Neuronal stem cell (in vitro differentiated cells): ENCODE data around the gene HINT3.

Experiments
- DNase-seq: peaks from one replicate; pipeline ENCODE4 v3.0.0-alpha.2; 2013; ENCODE audit warnings: low spot score
- H2AFZ ChIP-seq: one replicate; pipeline ENCODE4 v1.6.1; 2013; ENCODE audit warnings: mild to moderate bottlenecking, low read length, inconsistent platforms
- H2AK5ac ChIP-seq: 2 replicates; pipeline ENCODE4 v1.6.1; 2013; ENCODE audit warnings: low read depth, mild to moderate bottlenecking, inconsistent platforms, low read length, moderate library complexity, mixed read lengths
- H2BK120ac ChIP-seq: 2 replicates; pipeline ENCODE4 v1.6.1; 2013; ENCODE audit warnings: low read depth, mild to moderate bottlenecking, inconsistent platforms, low read length, moderate library complexity, mixed read lengths
- H2BK12ac ChIP-seq: one replicate; pipeline ENCODE4 v1.6.1; 2013; ENCODE audit warnings: low read length, inconsistent platforms
- H2BK15ac ChIP-seq: 2 replicates; pipeline ENCODE4 v1.6.1; 2013; ENCODE audit warnings: mild to moderate bottlenecking, low read length, inconsistent platforms, mixed read lengths
- H2BK5ac ChIP-seq: one replicate; pipeline ENCODE4 v1.6.1; 2013; ENCODE audit warnings: inconsistent platforms, mild to moderate bottlenecking, low read length, moderate library complexity
- H3K14ac ChIP-seq: one replicate; pipeline ENCODE4 v1.6.1; 2013; ENCODE audit warnings: low read length, inconsistent platforms
- H3K18ac ChIP-seq: 2 replicates; pipeline ENCODE4 v1.6.1; 2013; ENCODE audit warnings: low read length, inconsistent platforms
- H3K23ac ChIP-seq: 2 replicates; pipeline ENCODE4 v1.6.1; 2013; ENCODE audit warnings: low read depth, mild to moderate bottlenecking, mixed read lengths, low read length, inconsistent platforms; ENCODE audit not compliant: poor library complexity
- H3K27ac ChIP-seq: replicated peaks from 3 replicates; pipeline ENCODE4 v1.5.1; 2013; ENCODE audit warnings: low read length, inconsistent platforms
- H3K27me3 ChIP-seq, 3 experiments: 2 replicates each; pipeline ENCODE4 v1.6.1; 2013; ENCODE audit warnings: low read length in 3 of 3, mild to moderate bottlenecking in 2 of 3, inconsistent platforms in 1 of 3, low read depth in 1 of 3, mixed read lengths in 1 of 3, moderate library complexity in 1 of 3; ENCODE audit not compliant: control insufficient read depth in 3 of 3, insufficient read depth in 3 of 3
- H3K36me3 ChIP-seq, 2 donors: replicated peaks in 1 of 2; 2 replicates each; pipeline ENCODE4 v1.6.1; 2013; ENCODE audit warnings: low read length in 2 of 2; ENCODE audit not compliant: control insufficient read depth in 2 of 2, insufficient read depth in 2 of 2
- H3K4ac ChIP-seq: 2 replicates; pipeline ENCODE4 v1.6.1; 2013; ENCODE audit warnings: inconsistent platforms, mild to moderate bottlenecking, low read length, moderate library complexity
- H3K4me1 ChIP-seq, 2 donors: 1 replicate in 1 of 2; 2 replicates in 1 of 2; pipeline ENCODE4 v1.6.1; 2013; ENCODE audit warnings: low read length in 2 of 2, low read depth in 1 of 2; ENCODE audit not compliant: control insufficient read depth in 2 of 2, insufficient read depth in 1 of 2
- H3K4me2 ChIP-seq: one replicate; pipeline ENCODE4 v1.6.1; 2013; ENCODE audit warnings: mild to moderate bottlenecking, low read length, inconsistent platforms; ENCODE audit not compliant: insufficient read depth, poor library complexity, severe bottlenecking
- H3K4me3 ChIP-seq, 2 donors: 2 replicates each; pipeline ENCODE4 v1.5.1; 2013; ENCODE audit warnings: low read length in 2 of 2, mild to moderate bottlenecking in 2 of 2, inconsistent platforms in 1 of 2, moderate library complexity in 1 of 2
- H3K79me1 ChIP-seq: one replicate; pipeline ENCODE4 v1.6.1; 2013; ENCODE audit warnings: low read depth, mild to moderate bottlenecking, inconsistent platforms, low read length, moderate library complexity
- H3K9ac ChIP-seq: one replicate; pipeline ENCODE4 v1.6.1; 2013; ENCODE audit warnings: mild to moderate bottlenecking, low read depth, low read length, inconsistent platforms; ENCODE audit not compliant: poor library complexity
- H3K9me3 ChIP-seq, 2 donors: replicated peaks in 1 of 2; 2 replicates each; pipeline versions ENCODE3 to v1.6.1; 2013; ENCODE audit warnings: low read length in 2 of 2, mild to moderate bottlenecking in 2 of 2, inconsistent platforms in 1 of 2, low read depth in 1 of 2, mixed read lengths in 1 of 2, moderate library complexity in 1 of 2; ENCODE audit not compliant: control insufficient read depth in 2 of 2, insufficient read depth in 1 of 2
- H4K8ac ChIP-seq: one replicate; pipeline ENCODE4 v1.6.1; 2013; ENCODE audit warnings: low read depth, mild to moderate bottlenecking, inconsistent platforms, low read length, moderate library complexity
- H4K91ac ChIP-seq: one replicate; pipeline ENCODE4 v1.6.1; 2013; ENCODE audit warnings: low read length, low read depth, mild to moderate bottlenecking, inconsistent platforms; ENCODE audit not compliant: poor library complexity
- WGBS, 2 donors: extraction: QIAGEN DNeasy Blood & Tissue Kit; methylation state at CpG; one replicate each; pipeline ENCODE4 v1.1.7; 2013; ENCODE audit warnings: missing lambda C conversion rate in 2 of 2, mixed read lengths in 1 of 2; ENCODE audit not compliant: insufficient read length in 2 of 2, insufficient replicate concordance in 1 of 2; ENCODE audit errors: extremely low coverage in 2 of 2; 5-methylcytosine and 5-hydroxymethylcytosine counted together

Gene HINT3

DNA sequence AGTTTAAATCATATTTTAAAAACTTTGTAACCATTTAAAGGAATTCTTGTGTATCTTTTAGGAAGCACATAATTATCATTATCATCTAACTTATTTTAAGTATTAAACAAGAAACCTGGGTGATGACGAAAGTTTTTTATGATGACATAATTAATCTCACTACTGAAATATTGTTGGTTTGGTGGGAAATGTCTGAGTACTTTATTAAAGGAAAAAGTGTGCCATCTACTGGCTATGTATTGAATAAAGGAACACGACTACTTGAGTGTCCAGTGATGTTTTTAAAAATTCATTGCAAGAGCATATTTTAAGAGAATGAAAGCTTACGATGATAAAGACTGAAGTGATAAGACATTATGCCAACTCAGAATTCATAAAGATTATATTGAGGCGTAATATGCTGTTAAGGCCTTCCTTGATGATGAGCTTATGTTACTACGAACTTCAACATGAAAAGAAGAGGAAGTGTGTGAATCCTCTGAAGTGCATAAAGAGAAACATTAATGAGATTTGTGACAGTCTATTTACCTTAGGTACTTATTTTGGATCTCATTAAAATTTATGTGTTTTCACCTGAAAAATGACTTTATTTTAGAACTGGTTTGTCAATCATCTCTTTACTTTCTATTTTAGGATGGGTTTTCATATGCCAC, 17.8 kb downstream of the HINT3 start:
- Histone ChIP-seq H2BK120ac (no peak overlapping the region), H3K4me2 (no peak overlapping the region), H3K27ac (no peak overlapping the region), H3K4me3 (no peak overlapping the region), H3K9ac (no peak overlapping the region), H2AFZ (no peak overlapping the region), H4K91ac (no peak overlapping the region), H3K23ac (no peak overlapping the region), H3K27me3 (no peaks in the 10 kb centered on the region), H3K14ac (no peak overlapping the region), H3K18ac (no peak overlapping the region), H3K9me3 (no peaks in the 10 kb centered on the region), H3K4me1 (no peaks in the 10 kb centered on the region), H4K8ac (no peak overlapping the region), H2AK5ac (no peak overlapping the region), H3K36me3 (peaks cover 0 to 16% of the 10 kb centered on the region in 2 donors), H2BK15ac (no peak overlapping the region), H3K79me1 (peaks cover 1% of the 10 kb centered on the region), H3K4ac (no peak overlapping the region), H2BK5ac (no peak overlapping the region), H2BK12ac (no peak overlapping the region)
- no peak for DNase-seq
- WGBS, 2 donors = no CpG with 5 or more reads among the region's 5 CpGs

DNA sequence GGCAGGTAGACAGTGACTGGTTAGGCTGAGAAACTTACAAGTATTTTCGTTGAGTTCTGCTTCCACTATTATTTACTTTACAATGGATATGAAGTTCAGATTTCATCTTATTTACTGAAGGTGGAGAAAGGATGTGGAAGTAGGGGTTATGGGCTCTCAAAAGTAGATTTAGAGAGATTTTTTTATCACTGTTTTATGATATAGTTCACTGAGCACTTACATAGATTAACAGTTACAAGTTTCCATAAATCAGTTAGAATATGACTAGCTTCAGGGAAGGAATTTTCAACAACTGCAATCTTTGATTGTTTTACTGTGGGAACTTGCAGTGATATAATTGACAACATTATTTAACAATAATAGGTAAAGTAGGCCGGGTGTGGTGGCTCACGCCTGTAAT, 22.5 kb downstream of the HINT3 start:
- no peak overlapping the region for H2BK5ac ChIP-seq
- no peak overlapping the region for H3K23ac ChIP-seq
- H3K9me3 ChIP-seq = no peaks in the 10 kb centered on the region
- H3K27me3 ChIP-seq = no peaks in the 10 kb centered on the region
- no peak overlapping the region for H3K18ac ChIP-seq
- no peak overlapping the region for H2BK15ac ChIP-seq
- no peak overlapping the region for H3K14ac ChIP-seq
- H3K9ac ChIP-seq = no peak overlapping the region
- no CpG with 5 or more reads among the region's 3 CpGs for WGBS, 2 donors
- no peak overlapping the region for H3K27ac ChIP-seq
- H4K8ac ChIP-seq = no peak overlapping the region
- no peak overlapping the region for H4K91ac ChIP-seq
- no peak overlapping the region for H2AK5ac ChIP-seq
- no peaks in the 10 kb centered on the region for H3K79me1 ChIP-seq
- no peak overlapping the region for H2AFZ ChIP-seq
- H3K4me1 ChIP-seq = no peaks in the 10 kb centered on the region
- no peak overlapping the region for H3K4me2 ChIP-seq
- H2BK120ac ChIP-seq = no peak overlapping the region
- H3K36me3 ChIP-seq = peaks cover 0 to 9% of the 10 kb centered on the region in 2 donors
- no peak overlapping the region for H2BK12ac ChIP-seq
- DNase-seq = no peak
- no peak overlapping the region for H3K4ac ChIP-seq
- no peak overlapping the region for H3K4me3 ChIP-seq

DNA sequence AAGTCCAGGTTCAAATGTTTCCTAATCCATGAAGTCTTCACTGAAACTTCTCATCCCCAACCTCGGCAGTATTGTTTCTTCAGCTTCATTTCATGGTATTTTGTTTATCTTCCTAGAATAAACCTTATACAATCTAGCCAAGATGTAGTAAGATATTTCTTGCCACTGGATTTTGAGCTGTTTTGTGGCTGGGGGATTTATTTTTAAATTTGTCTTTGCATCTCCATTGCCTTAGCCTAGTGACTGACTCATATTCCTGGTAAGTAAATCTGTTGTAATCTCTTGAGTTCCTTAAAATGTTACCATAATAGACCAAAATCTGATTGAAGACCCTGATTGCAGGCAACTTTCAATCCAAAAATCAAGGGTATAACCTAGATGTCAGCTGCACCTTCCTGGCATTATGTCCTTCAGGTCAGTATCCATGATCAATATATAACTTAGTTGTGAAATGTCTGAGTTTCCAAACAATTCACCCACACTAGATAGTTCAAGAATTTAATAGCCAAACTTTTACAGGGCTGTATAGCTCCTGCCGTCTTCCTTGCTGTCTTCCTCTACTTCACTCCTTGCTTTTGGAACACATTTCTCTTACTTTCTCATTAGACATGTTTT, 25.1 kb downstream of the HINT3 start:
- no peaks in the 10 kb centered on the region for H3K27me3 ChIP-seq
- H3K27ac ChIP-seq = no peak overlapping the region
- no peak overlapping the region for H3K4ac ChIP-seq
- no peak for DNase-seq
- H4K91ac ChIP-seq = no peak overlapping the region
- no peak overlapping the region for H2BK120ac ChIP-seq
- WGBS, 2 donors = no CpG with 5 or more reads among the region's 2 CpGs
- H3K9me3 ChIP-seq = no peaks in the 10 kb centered on the region
- H3K4me2 ChIP-seq = no peak overlapping the region
- no peak overlapping the region for H2BK5ac ChIP-seq
- H3K9ac ChIP-seq = no peak overlapping the region
- no peak overlapping the region for H3K18ac ChIP-seq
- no peaks in the 10 kb centered on the region for H3K36me3 ChIP-seq
- H2BK15ac ChIP-seq = no peak overlapping the region
- no peak overlapping the region for H2AFZ ChIP-seq
- no peak overlapping the region for H2AK5ac ChIP-seq
- no peaks in the 10 kb centered on the region for H3K4me1 ChIP-seq
- H3K4me3 ChIP-seq = no peak overlapping the region
- no peak overlapping the region for H2BK12ac ChIP-seq
- no peak overlapping the region for H4K8ac ChIP-seq
- H3K14ac ChIP-seq = no peak overlapping the region
- H3K23ac ChIP-seq = no peak overlapping the region
- peaks cover 2% of the 10 kb centered on the region for H3K79me1 ChIP-seq

DNA sequence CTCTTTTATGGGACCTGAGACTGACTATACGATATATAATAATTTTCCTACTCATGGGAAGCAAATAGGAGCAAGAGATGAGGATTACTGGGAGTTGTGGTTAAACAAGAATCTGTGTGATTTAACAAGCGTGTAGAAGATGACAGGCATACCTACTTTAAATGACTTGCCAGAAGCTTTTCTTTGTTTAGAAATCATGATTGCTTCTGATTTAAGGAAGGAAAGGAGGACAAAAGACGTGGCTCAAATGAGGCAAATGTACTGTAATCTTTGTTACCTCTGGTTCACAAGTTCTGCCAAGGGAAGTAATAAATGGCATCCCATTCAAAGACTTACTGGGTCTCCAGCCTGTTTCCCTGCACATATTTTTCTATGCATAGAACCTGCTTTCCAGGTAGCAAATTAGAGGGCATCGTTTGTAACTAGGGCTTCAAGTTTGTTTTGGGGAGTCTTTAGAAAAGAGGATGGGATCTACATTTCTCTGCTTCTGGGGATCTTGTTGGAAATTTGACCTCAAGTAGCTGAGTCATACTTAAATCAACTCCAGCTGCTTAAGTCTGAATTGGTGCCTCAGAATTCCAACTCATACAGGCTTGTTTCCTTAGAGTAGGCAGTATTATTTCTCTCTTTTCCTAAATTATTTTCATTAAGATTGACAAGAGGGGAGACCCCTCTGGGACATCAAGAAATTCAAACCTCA, 26.8 kb downstream of the HINT3 start:
- Histone ChIP-seq H2BK15ac (no peak overlapping the region), H3K36me3 (no peaks in the 10 kb centered on the region), H3K27ac (no peak overlapping the region), H2AFZ (no peak overlapping the region), H2BK5ac (no peak overlapping the region), H2AK5ac (no peak overlapping the region), H3K9ac (no peak overlapping the region), H2BK120ac (no peak overlapping the region), H3K79me1 (peaks cover 4% of the 10 kb centered on the region), H3K9me3 (no peaks in the 10 kb centered on the region), H3K4me2 (no peak overlapping the region), H3K14ac (no peak overlapping the region), H3K4me1 (peaks cover 0 to 3% of the 10 kb centered on the region in 2 donors), H4K91ac (no peak overlapping the region), H3K18ac (no peak overlapping the region), H3K4me3 (no peak overlapping the region), H3K27me3 (no peaks in the 10 kb centered on the region), H3K23ac (no peak overlapping the region), H3K4ac (no peak overlapping the region), H4K8ac (no peak overlapping the region), H2BK12ac (no peak overlapping the region)
- DNase-seq = no peak
- WGBS, 2 donors = no CpG with 5 or more reads among the region's 4 CpGs
